Endodermal cell (in vitro differentiated cells): ENCODE measurements around the gene PNLIP. TPM values are rescaled to one million over a fixed set of nuclear protein-coding genes. Genes with fewer than 3 reads are reported as not detected.

Source experiments
- DNase-seq: peaks from one replicate; pipeline ENCODE4 v3.0.0-alpha.2; 2017
- H3K27ac ChIP-seq: 2 replicates; pipeline ENCODE4 v1.5.1; 2013; ENCODE audit warnings: mild to moderate bottlenecking, low read depth, low read length, moderate library complexity
- H3K27me3 ChIP-seq: 2 replicates; pipeline ENCODE4 v1.6.1; 2013; ENCODE audit warnings: mild to moderate bottlenecking, low read length, moderate library complexity; ENCODE audit not compliant: insufficient read depth, control insufficient read depth, poor library complexity, severe bottlenecking
- H3K36me3 ChIP-seq: 2 replicates; pipeline ENCODE4 v1.7.0; 2013; ENCODE audit warnings: mild to moderate bottlenecking, low read length, moderate library complexity; ENCODE audit not compliant: control insufficient read depth, insufficient read depth
- H3K4me1 ChIP-seq: one replicate; pipeline ENCODE4 v1.7.0; 2013; ENCODE audit warnings: low read length; ENCODE audit not compliant: control insufficient read depth, insufficient read depth
- H3K4me3 ChIP-seq: 2 replicates; pipeline ENCODE4 v1.5.1; 2013; ENCODE audit warnings: mild to moderate bottlenecking, low read length, moderate library complexity
- H3K9ac ChIP-seq: 2 replicates; pipeline ENCODE4 v1.6.1; 2013; ENCODE audit warnings: mild to moderate bottlenecking, low read length, moderate library complexity; ENCODE audit not compliant: poor library complexity, severe bottlenecking; ENCODE audit errors: extremely low read depth
- H3K9me3 ChIP-seq: 2 replicates; pipeline ENCODE4 v1.6.1; 2013; ENCODE audit warnings: mild to moderate bottlenecking, low read length, moderate library complexity; ENCODE audit not compliant: control insufficient read depth
- H3K27ac Mint-ChIP-seq: 2 replicates; pipeline ENCODE4 v1.8.0; 2020; ENCODE audit warnings: mixed read lengths
- H3K27me3 Mint-ChIP-seq: 2 replicates; pipeline ENCODE4 v1.8.0; 2021; ENCODE audit warnings: mild to moderate bottlenecking, mixed read lengths; ENCODE audit not compliant: insufficient read depth
- H3K36me3 Mint-ChIP-seq: 2 replicates; pipeline ENCODE4 v1.8.0; 2020; ENCODE audit warnings: low read depth, mixed read lengths
- H3K4me1 Mint-ChIP-seq: 2 replicates; pipeline ENCODE4 v1.8.0; 2020; ENCODE audit warnings: mixed read lengths
- H3K4me3 Mint-ChIP-seq: 2 replicates; pipeline ENCODE4 v1.8.0; 2020; ENCODE audit warnings: mild to moderate bottlenecking, moderate library complexity, mixed read lengths
- H3K9me3 Mint-ChIP-seq: 2 replicates; pipeline ENCODE4 v1.8.0; 2020; ENCODE audit warnings: mild to moderate bottlenecking, mixed read lengths
- CTCF ChIP-seq: fragments of 200-600 bp; sonication (generic); conservative IDR thresholded peaks from 2 replicates; pipeline ENCODE4 v1.5.0; 2021; ENCODE audit warnings: antibody characterized with exemption, mild to moderate bottlenecking
- WGBS, 2 experiments: methylation state at CpG; one replicate each; pipeline versions ENCODE4 v1.1.5 to v1.1.7; 2013; ENCODE audit warnings: missing lambda C conversion rate in 2 of 2, mixed read lengths in 1 of 2; ENCODE audit not compliant: insufficient coverage in 1 of 2, insufficient read length in 1 of 2; 5-methylcytosine and 5-hydroxymethylcytosine counted together
- total RNA-seq, 2 donors: library from RNA; stranded (reverse); fragmentation: NEBNext Ultra II Directional in 1 of 2; extraction: Animal tissue kit (Norgen Biotek cat#: 25700) in 1 of 2; gene quantifications; 2 replicates in 1 of 2; 3 replicates in 1 of 2; pipeline ENCODE4 v1.2.1, GENCODE V29; 2021

Gene PNLIP
- total RNA-seq, 2 donors from 2014 or later = not detected

GRCh38 chr10:116567335-116567734 is 21.6 kb downstream of the PNLIP start:
- Mint-ChIP-seq H3K4me1 (no peaks in the 10 kb centered on the region), H3K4me3 (no peak overlapping the region), H3K36me3 (no peaks in the 10 kb centered on the region), H3K9me3 (no peaks in the 10 kb centered on the region), H3K27me3 (peaks cover 5% of the 10 kb centered on the region), H3K27ac (no peak overlapping the region)
- Histone ChIP-seq H3K27ac (no peak overlapping the region), H3K9ac (no peak overlapping the region), H3K9me3 (no peaks in the 10 kb centered on the region), H3K27me3 (no peaks in the 10 kb centered on the region), H3K36me3 (no peaks in the 10 kb centered on the region), H3K4me1 (no peaks in the 10 kb centered on the region), H3K4me3 (no peak overlapping the region)
- no peak for DNase-seq
- WGBS, 2 experiments = 88 to 92% methylated on average over 1 to 3 of the region's 3 CpGs
- TF ChIP-seq CTCF = no peak

- Histone ChIP-seq H3K27ac (no peak overlapping the region), H3K36me3 (no peaks in the 10 kb centered on the region), H3K27me3 (no peaks in the 10 kb centered on the region), H3K4me1 (no peaks in the 10 kb centered on the region), H3K9ac (no peak overlapping the region), H3K4me3 (no peak overlapping the region), H3K9me3 (no peaks in the 10 kb centered on the region)
- H3K4me3 Mint-ChIP-seq = no peak overlapping the region
- no peak for TF ChIP-seq CTCF
- H3K27me3 Mint-ChIP-seq = no peaks in the 10 kb centered on the region
- H3K9me3 Mint-ChIP-seq = no peaks in the 10 kb centered on the region
- no peaks in the 10 kb centered on the region for H3K4me1 Mint-ChIP-seq
- no peak overlapping the region for H3K27ac Mint-ChIP-seq
- no peak for DNase-seq
- 98 to 100% methylated on average over 2 to 3 of the region's 3 CpGs for WGBS, 2 experiments
- no peaks in the 10 kb centered on the region for H3K36me3 Mint-ChIP-seq
Observed at GRCh38 chr10:116574797-116575196, 29.1 kb downstream of the PNLIP start.

GRCh38 chr10:116587878-116588591 is 42.3 kb downstream of the PNLIP start:
- no peak for TF ChIP-seq CTCF
- Mint-ChIP-seq H3K4me3 (no peak overlapping the region), H3K36me3 (no peaks in the 10 kb centered on the region), H3K27ac (no peak overlapping the region), H3K27me3 (no peaks in the 10 kb centered on the region), H3K9me3 (peaks cover 4% of the 10 kb centered on the region), H3K4me1 (peaks cover 8% of the 10 kb centered on the region)
- DNase-seq = no peak
- peaks cover 4% of the 10 kb centered on the region for H3K9me3 ChIP-seq
- no peak overlapping the region for H3K4me3 ChIP-seq
- H3K4me1 ChIP-seq = no peaks in the 10 kb centered on the region
- H3K9ac ChIP-seq = no peak overlapping the region
- H3K27ac ChIP-seq = no peak overlapping the region
- H3K36me3 ChIP-seq = no peaks in the 10 kb centered on the region
- H3K27me3 ChIP-seq = no peaks in the 10 kb centered on the region
- WGBS, 2 experiments = 90 to 92% methylated on average over 6 to 8 of the region's 8 CpGs
